Measurements from ENCODE around the gene NECAB3. TPM values are rescaled to one million over a fixed set of nuclear protein-coding genes. Genes with fewer than 3 reads are reported as not detected.

The NECAB3 gene
- total and polyA plus RNA-seq, 7 donors = 37.8 to 98.0 (median 63.7) TPM

DNA sequence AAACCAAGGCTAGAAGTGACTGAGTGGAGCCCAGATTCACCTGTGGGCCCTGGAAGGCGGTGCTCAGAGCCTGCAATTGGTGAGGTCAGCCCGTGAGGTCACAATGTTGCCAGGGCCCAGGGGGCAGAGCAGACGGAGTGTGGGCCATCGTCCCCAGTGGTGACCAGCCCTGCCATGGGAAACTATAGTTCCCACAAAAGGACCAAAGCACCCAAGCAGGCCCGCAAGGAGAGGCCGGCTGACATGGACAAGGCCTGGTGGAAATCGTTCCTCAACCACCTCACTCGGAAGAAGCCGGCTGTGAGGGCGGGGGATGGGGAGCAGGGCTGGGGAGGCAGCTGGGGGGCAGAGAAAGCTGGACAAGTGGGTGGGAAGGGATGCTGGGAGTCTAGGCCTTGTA is 12.1 kb downstream of the NECAB3 start, which contains the start of gene C20orf144:
Gene C20orf144, plus strand, starts transcription at position 156 of the 400 bp plus-strand sequence. Its CDS starts 19 bp downstream, at position 175.
- H3K4me1 ChIP-seq = peaks cover 22% of the 10 kb centered on the region
- peak within 1 kb of the TSS; percentile 77 for H3K4me3 ChIP-seq
- H3K36me3 ChIP-seq (ENCODE audit: insufficient read depth in 1 of 2, low read depth in 1 of 2) = peaks cover 0 to 42% of the 10 kb centered on the region in 2 donors
- TF ChIP-seq, protein P1, sequence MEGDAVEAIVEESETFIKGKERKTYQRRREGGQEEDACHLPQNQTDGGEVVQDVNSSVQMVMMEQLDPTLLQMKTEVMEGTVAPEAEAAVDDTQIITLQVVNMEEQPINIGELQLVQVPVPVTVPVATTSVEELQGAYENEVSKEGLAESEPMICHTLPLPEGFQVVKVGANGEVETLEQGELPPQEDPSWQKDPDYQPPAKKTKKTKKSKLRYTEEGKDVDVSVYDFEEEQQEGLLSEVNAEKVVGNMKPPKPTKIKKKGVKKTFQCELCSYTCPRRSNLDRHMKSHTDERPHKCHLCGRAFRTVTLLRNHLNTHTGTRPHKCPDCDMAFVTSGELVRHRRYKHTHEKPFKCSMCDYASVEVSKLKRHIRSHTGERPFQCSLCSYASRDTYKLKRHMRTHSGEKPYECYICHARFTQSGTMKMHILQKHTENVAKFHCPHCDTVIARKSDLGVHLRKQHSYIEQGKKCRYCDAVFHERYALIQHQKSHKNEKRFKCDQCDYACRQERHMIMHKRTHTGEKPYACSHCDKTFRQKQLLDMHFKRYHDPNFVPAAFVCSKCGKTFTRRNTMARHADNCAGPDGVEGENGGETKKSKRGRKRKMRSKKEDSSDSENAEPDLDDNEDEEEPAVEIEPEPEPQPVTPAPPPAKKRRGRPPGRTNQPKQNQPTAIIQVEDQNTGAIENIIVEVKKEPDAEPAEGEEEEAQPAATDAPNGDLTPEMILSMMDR (IDR thresholded peaks at IDR 0.05) = no peak
- H3K27me3 ChIP-seq (ENCODE audit: insufficient read depth in 3 of 3, low read length in 2 of 3) = no peaks in the 10 kb centered on the region
- H3K9me3 ChIP-seq = no peaks in the 10 kb centered on the region
- intact Hi-C loops (cut with DNase I) = no loop called here
- DNase-seq (no peak), ATAC-seq (no peak)
- WGBS, 3 donors = 89 to 96% (median 94%) methylated on average over 10 of the region's 10 CpGs
- H3K27ac ChIP-seq = peak within 1 kb of the TSS; percentile 77

DNA sequence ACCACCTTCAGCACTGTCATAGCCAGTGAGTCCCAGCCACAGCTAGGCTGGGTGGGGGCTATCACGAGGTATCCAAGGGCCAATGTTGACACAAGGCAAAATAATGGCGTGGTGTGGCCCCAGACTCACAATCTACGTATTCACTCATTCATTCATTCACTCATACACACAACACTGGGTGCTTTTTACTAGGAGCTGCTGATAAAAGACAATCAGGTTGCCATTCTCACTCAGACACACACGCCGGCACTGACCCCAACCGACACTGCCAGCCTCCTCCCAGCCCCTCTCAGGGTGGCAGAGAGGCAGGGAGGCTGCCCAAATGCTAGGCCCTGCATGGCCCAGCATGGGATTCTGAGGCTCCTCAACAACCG is 13.6 kb downstream of the NECAB3 start:
- 91 to 93% (median 91%) methylated on average over 7 of the region's 7 CpGs for WGBS, 3 donors
- Histone ChIP-seq H3K4me1 (peaks cover 16% of the 10 kb centered on the region), H3K4me3 (no peak overlapping the region), H3K9me3 (no peaks in the 10 kb centered on the region), H3K27ac (no peak overlapping the region), H3K27me3 (ENCODE audit: insufficient read depth in 3 of 3, low read length in 2 of 3) (no peaks in the 10 kb centered on the region), H3K36me3 (ENCODE audit: insufficient read depth in 1 of 2, low read depth in 1 of 2) (peaks cover 0 to 55% of the 10 kb centered on the region in 2 donors)
- TF ChIP-seq, protein P1 (IDR thresholded peaks at IDR 0.05) = no peak
- no peak for DNase-seq
- no peak for ATAC-seq
- intact Hi-C loops (cut with DNase I) = no loop called here

DNA sequence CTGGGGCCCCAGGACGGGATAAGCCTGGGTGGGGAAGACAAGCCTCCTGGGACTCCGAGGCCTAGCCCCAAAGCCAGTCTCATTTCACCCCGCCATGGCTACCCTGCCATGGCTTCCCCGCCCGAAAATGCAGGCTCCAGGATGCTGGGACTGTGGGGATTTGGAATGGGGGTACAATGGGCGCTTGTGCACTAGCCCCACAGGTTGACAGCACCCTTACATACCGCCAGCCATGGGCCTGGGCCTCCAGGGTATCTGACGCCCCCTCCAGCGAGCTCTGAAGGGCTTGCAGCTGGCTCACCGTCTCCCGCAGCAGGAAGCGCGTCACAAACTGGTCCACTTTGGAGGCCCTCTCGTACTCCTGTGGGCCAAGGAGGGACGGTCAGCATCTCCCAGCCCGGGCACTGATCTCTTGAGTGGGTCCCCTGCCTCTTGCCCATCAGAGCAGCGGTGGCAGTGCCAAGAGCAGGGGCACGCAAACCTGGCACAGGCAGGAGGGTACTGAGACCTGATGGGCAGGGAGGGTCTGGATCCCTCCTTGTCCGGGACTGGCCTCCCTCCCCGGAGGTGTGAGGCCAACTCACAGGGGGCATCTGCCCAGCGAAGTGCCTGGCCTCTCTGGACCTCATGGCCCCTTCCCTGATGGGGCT is 14.1 kb downstream of the NECAB3 start:
- no peaks in the 10 kb centered on the region for H3K9me3 ChIP-seq
- intact Hi-C loops (cut with DNase I) = no loop called here
- no peak for DNase-seq
- H3K27me3 ChIP-seq (ENCODE audit: insufficient read depth in 3 of 3, low read length in 2 of 3) = no peaks in the 10 kb centered on the region
- peaks cover 0 to 58% of the 10 kb centered on the region in 2 donors for H3K36me3 ChIP-seq (ENCODE audit: insufficient read depth in 1 of 2, low read depth in 1 of 2)
- no peak overlapping the region for H3K27ac ChIP-seq
- ATAC-seq = no peak
- peaks cover 16% of the 10 kb centered on the region for H3K4me1 ChIP-seq
- 89 to 93% (median 90%) methylated on average over 21 of the region's 21 CpGs for WGBS, 3 donors
- TF ChIP-seq, protein P1 (IDR thresholded peaks at IDR 0.05) = no peak
- H3K4me3 ChIP-seq = no peak overlapping the region

DNA sequence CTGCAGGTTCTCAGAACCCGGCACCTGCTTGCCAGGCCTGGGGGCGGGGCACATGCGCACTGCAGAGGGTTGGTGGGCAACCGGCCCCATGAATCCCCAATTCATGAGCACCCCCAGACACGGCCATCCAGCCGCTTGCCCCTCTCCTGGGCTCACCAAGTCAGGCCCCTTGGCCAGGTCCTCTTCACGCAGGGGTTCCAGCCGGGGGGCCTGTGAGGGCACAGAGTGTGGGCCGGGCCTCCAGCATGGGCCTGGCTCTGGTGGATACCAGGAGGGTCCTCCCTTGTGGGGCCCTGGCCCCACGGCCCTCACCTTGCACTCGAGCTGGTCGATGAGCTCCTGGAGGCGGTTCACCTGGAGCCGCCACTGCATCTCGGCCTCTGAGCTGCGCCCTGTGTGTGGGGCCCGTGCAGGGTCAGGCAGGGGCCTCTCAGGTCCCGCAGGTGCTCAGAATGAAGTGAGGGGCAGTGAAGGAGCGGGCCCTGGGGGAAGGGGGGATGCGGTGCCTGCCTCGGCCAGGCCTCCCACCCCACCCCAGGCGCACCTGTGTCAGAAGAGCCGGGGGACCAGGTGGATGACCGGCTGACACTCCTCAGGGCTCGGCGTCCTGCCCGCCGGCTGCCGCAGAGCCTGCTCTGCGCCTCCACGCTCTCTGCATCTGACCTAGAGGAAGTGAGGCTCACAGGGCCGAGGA is 14.7 kb downstream of the NECAB3 start:
- intact Hi-C loops (cut with DNase I) = no loop called here
- peaks cover 0 to 58% of the 10 kb centered on the region in 2 donors for H3K36me3 ChIP-seq (ENCODE audit: insufficient read depth in 1 of 2, low read depth in 1 of 2)
- peaks cover 14% of the 10 kb centered on the region for H3K4me1 ChIP-seq
- H3K9me3 ChIP-seq = no peaks in the 10 kb centered on the region
- no peaks in the 10 kb centered on the region for H3K27me3 ChIP-seq (ENCODE audit: insufficient read depth in 3 of 3, low read length in 2 of 3)
- WGBS, 3 donors = 92 to 94% (median 94%) methylated on average over 30 to 32 of the region's 32 CpGs
- TF ChIP-seq, protein P1 (IDR thresholded peaks at IDR 0.05) = no peak
- no peak overlapping the region for H3K27ac ChIP-seq
- no peak for ATAC-seq
- no peak overlapping the region for H3K4me3 ChIP-seq
- no peak for DNase-seq
